ENCODE data around the gene PROM1.

GRCh38 chr4:15944895-15945294 is 138.9 kb downstream of the PROM1 start:
- TF ChIP-seq CTCF (IDR thresholded peaks at IDR 0.05) (no peak), POLR2A (IDR thresholded peaks at IDR 0.05) (no peak), POLR2AphosphoS5 (IDR thresholded peaks at IDR 0.05) (no peak)
